Measurements from ENCODE around the gene STMN3.
A peak's percentile ranks its signal among the peaks of the same experiment; 100 is the strongest.

The STMN3 gene

DNA sequence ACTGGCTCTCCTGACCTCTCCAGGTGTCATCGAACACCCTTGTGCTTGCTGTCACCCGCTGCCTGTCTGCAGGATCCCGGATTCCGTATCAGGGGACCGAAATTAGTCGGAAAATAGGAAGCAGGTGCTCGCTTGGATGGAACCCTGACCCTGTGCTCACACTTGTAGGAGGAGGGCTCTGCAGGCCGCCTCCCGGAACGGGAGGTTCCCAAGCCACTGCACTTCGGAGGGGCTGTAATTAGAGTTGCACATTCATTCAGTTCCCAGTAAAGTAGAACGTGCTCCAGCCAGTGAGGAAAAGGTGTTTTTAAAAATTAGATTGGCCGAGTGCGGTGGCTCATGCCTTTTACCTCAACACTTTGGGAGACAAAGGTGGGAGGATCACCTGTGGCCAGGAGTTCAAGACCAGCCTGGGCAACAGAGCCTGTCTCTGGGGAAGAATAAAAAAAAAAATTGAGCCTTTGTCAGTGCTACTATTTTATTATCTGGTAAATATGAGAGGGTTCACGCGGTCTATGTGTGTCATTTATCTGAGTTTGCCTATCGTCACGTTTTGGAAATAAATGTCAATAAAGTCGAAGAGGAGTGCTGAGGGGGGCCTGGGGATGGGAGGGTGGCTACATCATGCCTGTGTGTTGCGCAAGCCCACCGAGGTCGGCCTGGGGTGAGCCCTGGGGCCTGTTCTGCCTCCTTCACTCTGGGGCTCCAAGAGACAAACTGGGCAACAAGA, 24.8 kb downstream of the STMN3 start:
- Mint-ChIP-seq H3K4me3 (peak overlapping the region; percentile 95), H3K27ac (peak overlapping the region; percentile 91), H3K4me1 (ENCODE audit: low read depth) (peaks cover 24% of the 10 kb centered on the region), H3K9me3 (no peaks in the 10 kb centered on the region), H3K36me3 (ENCODE audit: low read depth) (peaks cover 15% of the 10 kb centered on the region), H3K27me3 (ENCODE audit: low read depth) (no peaks in the 10 kb centered on the region)

DNA sequence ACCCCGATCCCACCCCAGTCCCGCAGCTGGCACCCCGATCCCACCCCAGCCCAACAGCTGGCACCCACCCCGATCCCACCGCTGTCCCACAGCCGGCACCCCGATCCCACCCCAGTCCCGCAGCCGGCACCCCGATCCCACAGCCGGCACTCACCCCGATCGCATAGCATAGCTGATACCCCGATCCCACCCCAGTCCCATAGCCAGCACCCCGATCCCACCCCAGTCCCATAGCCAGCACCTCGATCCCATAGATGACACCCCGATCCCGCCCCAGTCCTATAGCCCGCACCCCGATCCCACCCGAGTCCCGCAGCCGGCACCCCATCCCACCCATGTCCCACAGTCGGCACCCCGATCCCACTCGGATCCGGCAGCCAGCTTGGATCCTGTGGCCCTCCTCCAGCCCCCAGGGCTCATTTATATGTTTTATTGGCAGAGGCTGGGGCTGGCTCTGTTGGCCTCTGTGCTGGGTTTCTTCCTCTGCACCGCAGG, 25.4 kb downstream of the STMN3 start:
- no peaks in the 10 kb centered on the region for H3K9me3 Mint-ChIP-seq
- H3K36me3 Mint-ChIP-seq (ENCODE audit: low read depth): peaks cover 14% of the 10 kb centered on the region
- no peaks in the 10 kb centered on the region for H3K27me3 Mint-ChIP-seq (ENCODE audit: low read depth)
- H3K4me3 Mint-ChIP-seq: peak overlapping the region; percentile 95
- peaks cover 22% of the 10 kb centered on the region for H3K4me1 Mint-ChIP-seq (ENCODE audit: low read depth)
- peak overlapping the region; percentile 91 for H3K27ac Mint-ChIP-seq

DNA sequence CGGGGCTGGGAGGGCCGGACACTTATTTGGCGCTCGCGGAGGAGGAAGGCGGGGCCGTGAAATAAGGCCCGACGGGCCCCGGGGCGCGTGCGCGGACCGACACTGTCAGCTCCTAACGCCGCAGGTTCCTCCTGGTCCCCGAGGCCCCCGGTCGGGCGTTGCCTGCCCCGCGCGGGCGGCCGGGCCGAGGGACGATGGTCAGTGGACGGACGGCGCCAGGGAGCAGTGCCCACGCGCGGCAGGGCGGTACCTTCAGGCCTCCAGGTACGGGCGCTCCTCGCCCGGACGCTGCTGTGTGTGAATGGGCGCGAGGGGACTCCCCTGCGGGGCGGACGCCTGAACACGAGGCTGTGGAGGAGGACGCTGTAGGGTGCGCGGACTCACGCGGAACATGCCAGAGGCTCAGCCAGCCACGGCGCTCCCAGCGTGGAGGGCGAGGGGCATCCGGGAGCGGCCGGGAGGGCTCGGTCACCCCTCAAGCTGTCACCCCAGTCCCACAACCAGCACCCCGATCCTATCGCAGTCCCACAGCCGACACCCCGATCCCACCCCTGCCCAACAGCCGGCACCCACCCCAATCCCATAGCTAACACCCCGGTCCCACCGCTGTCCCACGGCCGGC, 26.0 kb downstream of the STMN3 start:
- peaks cover 14% of the 10 kb centered on the region for H3K36me3 Mint-ChIP-seq (ENCODE audit: low read depth)
- no peaks in the 10 kb centered on the region for H3K9me3 Mint-ChIP-seq
- H3K4me1 Mint-ChIP-seq (ENCODE audit: low read depth): peaks cover 24% of the 10 kb centered on the region
- H3K27me3 Mint-ChIP-seq (ENCODE audit: low read depth): no peaks in the 10 kb centered on the region
- H3K27ac Mint-ChIP-seq: peak overlapping the region; percentile 65
- H3K4me3 Mint-ChIP-seq: peak overlapping the region; percentile 95

DNA sequence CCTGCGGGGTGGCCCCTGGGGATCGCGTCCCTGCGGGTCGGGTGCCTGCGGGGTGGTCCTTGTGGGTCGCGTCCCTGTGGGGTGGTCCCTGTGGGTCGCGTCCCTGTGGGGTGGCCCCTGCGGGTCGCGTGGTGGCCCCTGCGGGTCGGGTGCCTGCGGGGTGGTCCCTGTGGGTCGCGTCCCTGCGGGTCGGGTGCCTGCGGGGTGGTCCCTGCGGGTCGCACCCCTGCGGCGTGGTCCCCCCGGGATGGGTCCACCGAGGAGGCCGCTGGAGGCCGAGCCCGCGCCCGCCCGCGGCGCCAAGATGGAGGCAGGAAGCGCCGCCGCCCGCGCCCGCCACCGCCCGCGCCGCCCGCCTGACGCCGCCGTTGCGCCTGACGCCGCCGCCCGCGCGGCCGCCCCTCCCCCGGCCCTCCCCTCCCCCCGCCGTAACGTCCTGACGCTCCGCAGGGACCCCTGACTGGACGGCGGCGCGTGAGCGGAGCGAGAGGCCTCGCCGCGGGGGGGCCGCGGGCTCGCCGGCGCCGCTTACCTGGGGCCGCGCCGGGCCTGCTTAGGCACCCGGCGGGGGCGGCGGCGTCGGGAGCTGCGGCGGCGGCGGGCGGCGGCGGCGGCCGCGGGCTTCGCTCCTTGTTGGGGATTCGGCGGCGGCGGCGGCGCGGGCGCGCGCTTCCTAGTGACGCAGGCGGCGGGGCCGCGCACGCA, 26.6 kb downstream of the STMN3 start, which contains the start of gene GMEB2:
GMEB2 (minus strand) TSS at position 678 of the 705 bp plus-strand sequence. CDS start 7,704 bp downstream, outside the sequence.
- Mint-ChIP-seq H3K4me3 (peak within 1 kb of the TSS; percentile 95), H3K4me1 (ENCODE audit: low read depth) (peaks cover 24% of the 10 kb centered on the region), H3K9me3 (no peaks in the 10 kb centered on the region), H3K27ac (peak within 1 kb of the TSS; percentile 91), H3K27me3 (ENCODE audit: low read depth) (no peaks in the 10 kb centered on the region), H3K36me3 (ENCODE audit: low read depth) (peaks cover 14% of the 10 kb centered on the region)

DNA sequence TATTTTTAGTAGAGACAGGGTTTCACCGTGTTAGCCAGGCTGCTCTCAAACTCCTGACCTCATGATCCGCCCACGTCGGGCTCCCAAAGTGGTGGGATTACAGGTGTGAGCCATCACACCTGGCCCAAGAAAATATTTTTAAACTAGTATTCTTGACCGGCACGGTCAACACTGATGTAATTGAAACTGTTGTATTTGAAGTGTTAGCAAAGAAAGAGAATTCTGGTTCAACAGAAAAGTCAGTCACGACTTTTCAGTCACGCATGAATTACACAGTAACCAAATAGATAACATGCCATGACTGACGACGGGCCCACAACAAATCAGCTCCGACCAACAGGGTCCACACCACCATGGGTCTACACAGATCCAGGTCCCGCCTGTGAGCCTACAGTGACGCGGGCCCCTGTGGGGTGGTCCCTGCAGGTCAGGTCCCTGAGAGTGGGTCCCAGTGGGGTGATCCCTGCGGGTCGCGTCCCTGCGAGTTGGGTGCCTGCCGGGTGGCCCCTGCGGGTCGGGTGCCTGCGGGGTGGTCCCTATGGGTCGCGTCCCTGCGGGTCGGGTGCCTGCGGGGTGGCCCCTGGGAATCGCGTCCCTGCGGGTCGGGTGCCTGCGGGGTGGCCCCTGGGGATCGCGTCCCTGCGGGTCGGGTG, 27.3 kb downstream of the STMN3 start:
- Mint-ChIP-seq H3K4me3 (peak overlapping the region; percentile 76), H3K27ac (peak overlapping the region; percentile 80), H3K36me3 (ENCODE audit: low read depth) (peaks cover 14% of the 10 kb centered on the region), H3K4me1 (ENCODE audit: low read depth) (peaks cover 25% of the 10 kb centered on the region), H3K9me3 (no peaks in the 10 kb centered on the region), H3K27me3 (ENCODE audit: low read depth) (no peaks in the 10 kb centered on the region)

DNA sequence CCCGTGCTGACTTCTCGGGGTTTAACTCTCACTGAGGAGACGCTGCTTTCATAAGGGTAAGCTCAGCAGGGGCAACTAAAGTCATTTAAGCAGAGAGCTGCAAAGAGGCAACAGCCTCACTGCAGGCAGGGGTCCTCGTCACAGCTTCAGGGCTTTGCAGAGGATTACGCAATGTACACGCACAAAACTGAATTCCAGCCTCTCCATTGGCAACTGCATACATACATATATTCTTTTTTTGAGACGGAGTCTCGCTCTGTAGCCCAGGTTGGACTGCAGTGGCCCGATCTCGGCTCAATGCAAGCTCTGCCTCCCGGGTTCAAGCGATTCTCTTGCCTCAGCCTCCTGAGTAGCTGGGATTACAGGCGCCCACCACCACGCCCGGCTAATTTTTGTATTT, 28.7 kb downstream of the STMN3 start:
- Mint-ChIP-seq H3K36me3 (ENCODE audit: low read depth) (peaks cover 12% of the 10 kb centered on the region), H3K4me1 (ENCODE audit: low read depth) (peaks cover 21% of the 10 kb centered on the region), H3K9me3 (no peaks in the 10 kb centered on the region), H3K27me3 (ENCODE audit: low read depth) (no peaks in the 10 kb centered on the region), H3K4me3 (no peak overlapping the region), H3K27ac (no peak overlapping the region)

DNA sequence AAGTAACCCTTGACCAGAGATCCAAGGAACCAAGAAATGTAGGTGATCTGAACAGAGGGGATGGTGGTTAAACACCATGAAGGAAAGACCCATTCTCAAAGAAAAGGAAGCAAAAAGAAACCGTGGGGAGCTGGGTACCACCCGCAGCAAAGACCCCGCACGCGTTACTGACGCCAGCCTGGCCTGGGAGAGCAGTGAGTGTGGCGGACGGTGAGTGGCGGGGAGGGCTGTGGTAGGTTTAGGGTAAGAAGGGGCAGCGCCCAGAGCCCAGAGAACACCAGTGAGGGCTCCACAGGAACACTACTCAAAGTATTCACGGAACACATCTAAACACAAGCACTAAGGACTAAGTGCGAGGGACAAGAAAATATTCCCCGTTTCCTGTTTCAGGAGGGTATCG, 30.5 kb downstream of the STMN3 start:
- Mint-ChIP-seq H3K9me3 (no peaks in the 10 kb centered on the region), H3K27ac (no peak overlapping the region), H3K27me3 (ENCODE audit: low read depth) (no peaks in the 10 kb centered on the region), H3K4me1 (ENCODE audit: low read depth) (peaks cover 12% of the 10 kb centered on the region), H3K4me3 (no peak overlapping the region), H3K36me3 (ENCODE audit: low read depth) (peaks cover 11% of the 10 kb centered on the region)

DNA sequence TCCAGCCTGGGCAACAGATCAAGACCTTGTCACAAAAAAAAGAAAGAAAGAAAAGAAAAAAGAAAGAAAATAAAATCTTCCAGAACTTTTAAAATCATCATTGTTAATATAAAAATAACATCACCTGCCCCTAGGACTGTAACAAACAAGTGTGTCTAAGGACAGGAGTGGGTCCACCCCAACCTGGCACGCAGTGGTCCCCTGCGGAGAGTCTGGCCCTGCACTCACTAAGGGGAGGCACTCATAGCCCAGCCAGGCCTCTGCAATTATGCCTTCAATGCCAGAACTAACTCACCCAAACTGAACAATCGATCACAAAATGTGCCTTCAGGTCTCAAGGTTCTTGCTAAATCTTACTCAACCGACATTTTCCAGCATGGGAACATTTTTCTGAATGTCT, 31.1 kb downstream of the STMN3 start:
- Mint-ChIP-seq H3K9me3 (no peaks in the 10 kb centered on the region), H3K4me3 (no peak overlapping the region), H3K4me1 (ENCODE audit: low read depth) (peaks cover 12% of the 10 kb centered on the region), H3K36me3 (ENCODE audit: low read depth) (peaks cover 11% of the 10 kb centered on the region), H3K27me3 (ENCODE audit: low read depth) (no peaks in the 10 kb centered on the region), H3K27ac (no peak overlapping the region)

DNA sequence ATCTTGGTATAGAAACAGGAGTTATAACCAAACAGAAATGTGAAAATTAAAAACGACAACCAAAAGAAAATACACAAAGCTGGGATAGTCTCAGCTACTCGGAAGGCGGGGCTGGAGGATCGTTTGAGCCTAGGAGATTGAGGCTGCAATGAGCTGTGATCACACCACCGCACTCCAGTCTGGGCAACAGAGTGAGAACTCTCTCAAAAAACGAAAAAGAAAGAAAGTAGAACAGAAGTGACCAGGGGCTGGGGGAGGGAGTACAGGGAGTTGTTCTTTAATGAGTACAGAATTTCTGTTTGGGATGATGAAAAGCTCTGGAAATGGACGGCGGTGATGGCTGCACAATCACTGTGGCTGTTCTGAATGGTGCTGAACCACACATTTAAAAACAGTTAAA, 32.2 kb downstream of the STMN3 start:
- Mint-ChIP-seq H3K27me3 (ENCODE audit: low read depth) (no peaks in the 10 kb centered on the region), H3K4me3 (no peak overlapping the region), H3K4me1 (ENCODE audit: low read depth) (peaks cover 12% of the 10 kb centered on the region), H3K9me3 (no peaks in the 10 kb centered on the region), H3K36me3 (ENCODE audit: low read depth) (peaks cover 20% of the 10 kb centered on the region), H3K27ac (no peak overlapping the region)

DNA sequence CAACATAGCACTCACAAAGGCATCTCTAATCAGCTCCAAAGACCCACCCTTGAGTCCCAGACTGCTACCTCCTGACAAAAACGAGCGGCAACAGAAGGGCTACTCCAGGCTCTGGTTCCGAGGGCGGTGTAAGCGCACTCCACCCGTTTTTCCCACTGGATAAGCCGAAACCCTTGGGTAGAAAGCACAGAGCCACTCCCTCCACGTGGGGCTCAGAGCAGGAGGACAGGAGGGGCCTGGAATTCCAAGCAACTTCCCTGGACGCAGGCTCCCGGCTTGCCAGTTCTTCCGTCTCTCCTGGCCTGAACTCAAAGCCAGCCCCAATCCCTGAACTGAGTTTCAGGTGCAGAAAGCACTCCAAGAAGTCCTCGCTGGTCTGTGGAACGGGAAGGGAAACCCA, 33.7 kb downstream of the STMN3 start:
- Mint-ChIP-seq H3K27ac (no peak overlapping the region), H3K9me3 (no peaks in the 10 kb centered on the region), H3K4me3 (no peak overlapping the region), H3K27me3 (ENCODE audit: low read depth) (no peaks in the 10 kb centered on the region), H3K4me1 (ENCODE audit: low read depth) (peaks cover 6% of the 10 kb centered on the region), H3K36me3 (ENCODE audit: low read depth) (peaks cover 26% of the 10 kb centered on the region)

DNA sequence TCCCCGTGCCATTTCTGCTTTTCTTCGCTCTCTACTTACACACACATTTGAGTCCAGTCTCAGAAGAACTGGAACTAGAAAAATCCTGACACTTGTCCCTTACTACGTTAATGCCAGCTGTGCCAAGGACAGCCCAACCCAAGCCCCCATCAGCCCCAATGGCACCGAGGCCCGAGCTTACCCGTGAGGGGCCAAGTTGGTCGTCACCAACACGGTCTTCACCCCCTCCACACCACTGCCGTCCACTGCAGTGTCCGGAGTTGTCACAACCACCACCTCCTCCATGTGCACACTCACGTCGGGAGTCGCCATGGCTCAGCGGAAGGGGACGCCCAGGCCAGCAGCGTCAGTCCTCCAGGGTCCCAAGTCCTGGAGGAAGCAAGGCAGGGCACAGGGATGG, 34.1 kb downstream of the STMN3 start:
- Mint-ChIP-seq H3K4me1 (ENCODE audit: low read depth) (peaks cover 6% of the 10 kb centered on the region), H3K4me3 (no peak overlapping the region), H3K9me3 (no peaks in the 10 kb centered on the region), H3K27ac (no peak overlapping the region), H3K36me3 (ENCODE audit: low read depth) (peaks cover 29% of the 10 kb centered on the region), H3K27me3 (ENCODE audit: low read depth) (no peaks in the 10 kb centered on the region)

DNA sequence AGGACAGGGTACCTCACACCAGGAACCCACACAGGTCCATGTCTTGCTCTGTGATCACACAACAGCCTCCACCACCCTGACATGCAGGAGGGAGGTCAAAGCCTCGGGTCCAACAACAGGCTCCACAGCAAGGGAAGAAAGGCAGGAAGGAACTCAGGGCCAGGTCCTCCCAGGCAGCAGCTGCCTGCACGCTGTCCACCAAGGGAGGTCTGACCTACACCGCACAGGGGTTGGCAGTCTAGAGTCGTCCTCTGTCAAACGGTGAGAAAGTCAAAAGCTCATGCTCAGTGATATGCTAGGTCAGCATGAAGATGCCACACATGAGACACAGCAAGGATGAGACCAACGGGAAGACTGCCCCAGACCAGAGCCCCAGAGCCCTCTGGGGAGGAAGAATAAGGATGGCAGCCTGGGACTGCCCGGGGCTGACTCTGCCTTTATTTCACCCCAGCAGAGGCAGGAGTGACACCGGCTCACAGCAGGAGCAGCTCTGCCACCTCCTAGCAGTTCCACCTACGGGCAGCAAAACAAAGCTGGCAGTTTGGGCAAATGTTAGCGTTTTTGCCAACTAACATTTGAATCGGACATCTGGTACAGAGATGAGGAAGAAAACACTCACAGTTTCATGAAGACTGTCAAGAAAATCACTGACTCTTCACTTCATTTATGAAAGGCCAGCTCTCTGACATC, 34.8 kb downstream of the STMN3 start:
- no peak overlapping the region for H3K27ac Mint-ChIP-seq
- peaks cover 31% of the 10 kb centered on the region for H3K36me3 Mint-ChIP-seq (ENCODE audit: low read depth)
- H3K4me1 Mint-ChIP-seq (ENCODE audit: low read depth): peaks cover 6% of the 10 kb centered on the region
- no peak overlapping the region for H3K4me3 Mint-ChIP-seq
- H3K9me3 Mint-ChIP-seq: no peaks in the 10 kb centered on the region
- H3K27me3 Mint-ChIP-seq (ENCODE audit: low read depth): no peaks in the 10 kb centered on the region

DNA sequence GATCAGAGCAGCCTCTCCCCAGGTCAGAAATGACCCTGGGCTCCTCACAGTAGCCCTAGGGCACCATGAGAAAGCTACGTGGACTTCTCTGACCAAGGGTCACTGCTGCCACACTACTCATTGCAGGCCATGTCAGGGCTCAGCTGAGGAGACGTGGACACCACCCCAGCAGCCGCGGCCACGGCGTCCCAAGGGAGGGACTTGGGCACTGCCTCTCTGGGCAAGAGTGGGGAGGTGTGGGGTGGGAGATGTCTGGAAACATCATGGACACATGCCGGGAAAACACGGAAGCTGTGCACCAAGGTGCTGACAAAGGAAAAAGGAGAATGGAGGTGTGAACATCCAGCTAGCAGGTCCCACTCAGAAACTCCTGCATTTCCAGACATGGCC, 35.4 kb downstream of the STMN3 start:
- Mint-ChIP-seq H3K4me3 (no peak overlapping the region), H3K9me3 (no peaks in the 10 kb centered on the region), H3K27ac (no peak overlapping the region), H3K4me1 (ENCODE audit: low read depth) (peaks cover 5% of the 10 kb centered on the region), H3K27me3 (ENCODE audit: low read depth) (no peaks in the 10 kb centered on the region), H3K36me3 (ENCODE audit: low read depth) (peaks cover 35% of the 10 kb centered on the region)

All from T-helper 1 cell treated with Interleukin-12 subunit alpha and Interleukin-12 subunit beta and Interleukin-4 antibody, amounts not matched to agents 30 μg/mL and 1 μg/mL, for 36 hours (primary cell).